HFF-Myc (cell line): Measurements from ENCODE around the gene GM2A.
A peak's percentile ranks its signal among the peaks of the same experiment; 100 is the strongest.

ENCODE experiments used
- DNase-seq: peaks from one replicate; pipeline ENCODE4 v3.0.0-alpha.2; 2011; ENCODE audit warnings: low read depth; ENCODE audit errors: extremely low read depth
- H3K4me3 ChIP-seq: replicated peaks from 2 replicates; pipeline ENCODE4 v1.5.1; 2011; ENCODE audit warnings: low read depth, mild to moderate bottlenecking, control low read depth, low read length
- TF ChIP-seq, protein P1 (sequence below): IDR thresholded peaks from 2 replicates; pipeline ENCODE4 v1.5.1; 2012; ENCODE audit warnings: mild to moderate bottlenecking, low read depth, low read length, control low read depth; ENCODE audit errors: missing control alignments

The GM2A gene

DNA sequence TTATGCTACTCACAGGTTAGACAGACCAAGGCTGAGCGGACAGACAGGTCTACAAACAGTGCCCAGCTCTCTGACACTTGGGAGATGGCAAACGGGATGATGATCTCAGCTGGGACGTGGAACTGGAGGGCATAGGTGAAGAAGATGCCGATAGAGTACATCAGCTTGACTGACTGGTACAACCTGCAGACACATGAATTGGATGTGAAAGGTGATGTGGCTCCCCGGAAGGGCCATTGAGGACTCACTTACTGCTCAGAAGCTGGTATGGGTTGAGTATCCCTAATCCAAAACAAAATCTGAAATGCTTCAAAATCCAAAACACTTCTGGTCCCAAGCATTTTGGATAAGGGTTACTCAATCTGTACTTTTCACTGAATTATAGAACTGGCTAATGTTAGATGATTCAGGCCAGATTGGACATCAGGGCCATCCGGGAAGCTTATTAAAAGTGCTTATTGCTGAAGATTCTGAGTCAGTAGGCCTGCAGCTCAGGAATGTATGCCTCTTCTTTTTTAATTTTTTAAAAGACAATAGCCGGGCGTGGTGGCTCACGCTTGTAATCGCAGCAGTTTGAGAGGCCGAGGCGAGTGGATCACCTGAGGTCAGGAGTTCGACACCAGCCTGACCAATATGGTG lies 28.1 kb downstream of the GM2A start:
- H3K4me3 ChIP-seq = no peak overlapping the region
- TF ChIP-seq, protein P1, sequence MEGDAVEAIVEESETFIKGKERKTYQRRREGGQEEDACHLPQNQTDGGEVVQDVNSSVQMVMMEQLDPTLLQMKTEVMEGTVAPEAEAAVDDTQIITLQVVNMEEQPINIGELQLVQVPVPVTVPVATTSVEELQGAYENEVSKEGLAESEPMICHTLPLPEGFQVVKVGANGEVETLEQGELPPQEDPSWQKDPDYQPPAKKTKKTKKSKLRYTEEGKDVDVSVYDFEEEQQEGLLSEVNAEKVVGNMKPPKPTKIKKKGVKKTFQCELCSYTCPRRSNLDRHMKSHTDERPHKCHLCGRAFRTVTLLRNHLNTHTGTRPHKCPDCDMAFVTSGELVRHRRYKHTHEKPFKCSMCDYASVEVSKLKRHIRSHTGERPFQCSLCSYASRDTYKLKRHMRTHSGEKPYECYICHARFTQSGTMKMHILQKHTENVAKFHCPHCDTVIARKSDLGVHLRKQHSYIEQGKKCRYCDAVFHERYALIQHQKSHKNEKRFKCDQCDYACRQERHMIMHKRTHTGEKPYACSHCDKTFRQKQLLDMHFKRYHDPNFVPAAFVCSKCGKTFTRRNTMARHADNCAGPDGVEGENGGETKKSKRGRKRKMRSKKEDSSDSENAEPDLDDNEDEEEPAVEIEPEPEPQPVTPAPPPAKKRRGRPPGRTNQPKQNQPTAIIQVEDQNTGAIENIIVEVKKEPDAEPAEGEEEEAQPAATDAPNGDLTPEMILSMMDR = no peak
- DNase-seq = no peak

DNA sequence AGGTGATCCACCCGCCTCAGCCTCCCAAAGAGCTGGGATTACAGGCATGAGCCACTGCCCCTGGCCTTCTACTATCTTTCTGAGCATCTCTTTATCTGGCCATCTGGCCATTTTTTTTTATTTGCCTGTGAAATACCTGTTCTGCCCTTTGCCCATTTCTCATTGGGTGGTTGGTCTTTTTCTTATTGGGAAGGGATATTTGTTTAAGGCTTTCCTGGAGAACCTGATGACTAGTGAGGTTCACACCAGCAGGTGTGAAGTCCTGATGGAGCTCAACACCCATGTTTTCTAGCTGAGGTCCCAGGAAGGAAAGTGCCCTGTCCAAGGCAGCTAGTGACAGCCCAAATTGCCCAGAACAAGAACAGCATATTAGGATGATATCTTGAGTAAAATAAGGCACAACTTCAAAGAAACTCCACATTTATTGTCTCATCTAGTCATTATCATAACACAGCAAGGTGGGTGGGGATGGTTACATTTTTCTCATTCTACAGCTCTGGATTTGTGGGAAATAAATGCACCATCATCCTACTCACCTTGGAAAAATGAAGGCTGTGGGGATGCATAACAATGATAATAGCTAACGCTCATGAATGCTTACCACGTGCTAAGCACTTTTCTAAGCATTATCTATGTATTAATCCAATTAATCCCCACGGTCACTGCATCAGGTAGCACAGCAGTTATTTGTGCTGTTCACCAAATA lies 30.3 kb downstream of the GM2A start:
- no peak for DNase-seq
- H3K4me3 ChIP-seq = no peak overlapping the region

GRCh38 chr5:151284392-151284967 lies 31.5 kb downstream of the GM2A start:
- H3K4me3 ChIP-seq = no peak overlapping the region
- TF ChIP-seq, protein P1 = peak; percentile 38
- no peak for DNase-seq

More for the DNA sequence above, 30.3 kb downstream of the GM2A start:
- TF ChIP-seq, protein P1 = no peak

DNA sequence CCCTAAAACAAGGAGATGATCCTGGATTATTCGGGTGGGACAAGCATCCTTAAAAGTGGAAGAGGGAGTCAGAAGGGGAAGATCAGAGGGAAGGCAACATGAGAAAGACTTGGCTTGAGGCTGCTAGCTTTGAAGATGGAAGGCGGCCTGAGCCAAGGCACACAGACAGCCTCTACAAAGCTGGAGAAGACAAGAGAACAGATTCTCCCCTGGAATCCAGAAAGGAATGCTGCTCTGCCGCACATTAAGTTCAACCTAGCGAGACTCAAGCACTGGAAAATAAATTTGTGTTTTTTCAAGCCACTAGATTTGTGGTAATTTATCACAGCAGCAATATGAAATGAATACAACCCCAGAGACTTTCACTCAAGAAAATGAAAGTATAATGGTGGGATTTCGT lies 32.7 kb downstream of the GM2A start:
- no peak overlapping the region for H3K4me3 ChIP-seq
- no peak for DNase-seq
- TF ChIP-seq, protein P1 = no peak

DNA sequence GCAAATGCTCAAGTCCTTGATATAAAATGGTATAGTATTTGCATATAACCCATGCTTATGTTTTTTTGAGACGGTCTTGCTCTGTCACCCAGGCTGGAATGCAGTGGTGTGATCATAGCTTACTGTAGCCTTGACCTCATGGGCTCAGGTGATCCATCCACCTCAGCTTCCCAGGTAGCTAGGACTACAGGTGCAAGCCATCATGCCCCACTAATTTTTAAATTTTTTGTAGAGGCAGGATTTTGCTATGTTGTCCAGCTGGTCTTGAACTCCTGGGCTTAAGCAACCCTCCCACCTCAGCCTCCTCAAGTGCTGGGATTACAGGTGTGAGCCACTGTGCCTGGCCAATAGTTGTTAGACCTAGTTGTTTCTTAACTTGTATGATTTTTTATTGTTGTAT lies 33.3 kb downstream of the GM2A start:
- H3K4me3 ChIP-seq = no peak overlapping the region
- DNase-seq = no peak
- TF ChIP-seq, protein P1 = no peak

GRCh38 chr5:151288180-151288579 lies 35.2 kb downstream of the GM2A start:
- DNase-seq = no peak
- H3K4me3 ChIP-seq = no peak overlapping the region
- TF ChIP-seq, protein P1 = no peak
